Measurements from ENCODE around the gene SCAMP1. TPM values are rescaled to one million over a fixed set of nuclear protein-coding genes. Genes with fewer than 3 reads are reported as not detected.
"Not testable (repeated sequence)": the region's sequence is repeated elsewhere in the genome, so short reads cannot be mapped to it uniquely, and the experiment has no call there.

Gene SCAMP1
- total RNA-seq, 1 donor from 2014 or later: 21.9 TPM

GRCh38 chr5:78387468-78388153 is 27.2 kb downstream of the SCAMP1 start:
- no peaks in the 10 kb centered on the region for H3K36me3 ChIP-seq
- peaks cover 4% of the 10 kb centered on the region for H3K4me1 ChIP-seq
- no peak for DNase-seq (ENCODE audit: extremely low spot score in 2 of 2)
- H3K27ac ChIP-seq: no peak overlapping the region
- no peaks in the 10 kb centered on the region for H3K27me3 ChIP-seq
- peaks cover 7% of the 10 kb centered on the region for H3K9me3 ChIP-seq
- TF ChIP-seq CTCF (IDR thresholded peaks at IDR 0.05): no peak
- no peak for TF ChIP-seq POLR2AphosphoS5 (IDR thresholded peaks at IDR 0.05; ENCODE audit: insufficient read depth in 1 of 2, low read depth in 1 of 2)
- TF ChIP-seq POLR2A (IDR thresholded peaks at IDR 0.05): no peak
- no peak overlapping the region for H3K4me3 ChIP-seq
- intact Hi-C loops (cut with DNase I): no loop called here

- H3K9me3 ChIP-seq; intact Hi-C loops (cut with DNase I); H3K36me3 ChIP-seq; H3K27ac ChIP-seq; H3K4me3 ChIP-seq; DNase-seq (ENCODE audit: extremely low spot score in 2 of 2); H3K27me3 ChIP-seq; H3K4me1 ChIP-seq: not testable (repeated sequence)
Observed at GRCh38 chr5:78391357-78391756, 30.9 kb downstream of the SCAMP1 start.

GRCh38 chr5:78397831-78398230 is 37.4 kb downstream of the SCAMP1 start:
- Histone ChIP-seq H3K4me3 (no peak overlapping the region), H3K4me1 (peaks cover 9% of the 10 kb centered on the region), H3K27me3 (no peaks in the 10 kb centered on the region), H3K27ac (no peak overlapping the region), H3K36me3 (no peaks in the 10 kb centered on the region), H3K9me3 (no peaks in the 10 kb centered on the region)
- TF ChIP-seq POLR2AphosphoS5 (IDR thresholded peaks at IDR 0.05; ENCODE audit: insufficient read depth in 1 of 2, low read depth in 1 of 2): no peak
- no peak for TF ChIP-seq CTCF (IDR thresholded peaks at IDR 0.05)
- no peak for TF ChIP-seq POLR2A (IDR thresholded peaks at IDR 0.05)
- intact Hi-C loops (cut with DNase I): no loop called here
- DNase-seq (ENCODE audit: extremely low spot score in 2 of 2): no peak

GRCh38 chr5:78399116-78399515 is 38.7 kb downstream of the SCAMP1 start:
- TF ChIP-seq POLR2A (IDR thresholded peaks at IDR 0.05): no peak
- TF ChIP-seq POLR2AphosphoS5 (IDR thresholded peaks at IDR 0.05; ENCODE audit: insufficient read depth in 1 of 2, low read depth in 1 of 2): no peak
- no peak for TF ChIP-seq CTCF (IDR thresholded peaks at IDR 0.05)
- H3K27ac ChIP-seq: no peak overlapping the region
- intact Hi-C loops (cut with DNase I): no loop called here

GRCh38 chr5:78404682-78405293 is 44.4 kb downstream of the SCAMP1 start:
- no peak for TF ChIP-seq POLR2AphosphoS5 (IDR thresholded peaks at IDR 0.05; ENCODE audit: insufficient read depth in 1 of 2, low read depth in 1 of 2)
- no peak for TF ChIP-seq CTCF (IDR thresholded peaks at IDR 0.05)
- TF ChIP-seq POLR2A (IDR thresholded peaks at IDR 0.05): no peak
- peaks cover 20% of the 10 kb centered on the region for H3K4me1 ChIP-seq
- no peaks in the 10 kb centered on the region for H3K36me3 ChIP-seq
- no peaks in the 10 kb centered on the region for H3K9me3 ChIP-seq
- no peak overlapping the region for H3K27ac ChIP-seq
- no peak for DNase-seq (ENCODE audit: extremely low spot score in 2 of 2)
- no peaks in the 10 kb centered on the region for H3K27me3 ChIP-seq
- H3K4me3 ChIP-seq: no peak overlapping the region
- intact Hi-C loops (cut with DNase I): no loop called here

More at GRCh38 chr5:78399116-78399515, 38.7 kb downstream of the SCAMP1 start:
- Histone ChIP-seq H3K36me3 (no peaks in the 10 kb centered on the region), H3K27me3 (no peaks in the 10 kb centered on the region), H3K4me3 (no peak overlapping the region), H3K4me1 (peaks cover 9% of the 10 kb centered on the region), H3K9me3 (no peaks in the 10 kb centered on the region)
- DNase-seq (ENCODE audit: extremely low spot score in 2 of 2): no peak
